ENCODE data around the gene SLC6A18.
"Not testable (repeated sequence)": the region's sequence is repeated elsewhere in the genome, so short reads cannot be mapped to it uniquely, and the experiment has no call there.

SLC6A18 gene

DNA sequence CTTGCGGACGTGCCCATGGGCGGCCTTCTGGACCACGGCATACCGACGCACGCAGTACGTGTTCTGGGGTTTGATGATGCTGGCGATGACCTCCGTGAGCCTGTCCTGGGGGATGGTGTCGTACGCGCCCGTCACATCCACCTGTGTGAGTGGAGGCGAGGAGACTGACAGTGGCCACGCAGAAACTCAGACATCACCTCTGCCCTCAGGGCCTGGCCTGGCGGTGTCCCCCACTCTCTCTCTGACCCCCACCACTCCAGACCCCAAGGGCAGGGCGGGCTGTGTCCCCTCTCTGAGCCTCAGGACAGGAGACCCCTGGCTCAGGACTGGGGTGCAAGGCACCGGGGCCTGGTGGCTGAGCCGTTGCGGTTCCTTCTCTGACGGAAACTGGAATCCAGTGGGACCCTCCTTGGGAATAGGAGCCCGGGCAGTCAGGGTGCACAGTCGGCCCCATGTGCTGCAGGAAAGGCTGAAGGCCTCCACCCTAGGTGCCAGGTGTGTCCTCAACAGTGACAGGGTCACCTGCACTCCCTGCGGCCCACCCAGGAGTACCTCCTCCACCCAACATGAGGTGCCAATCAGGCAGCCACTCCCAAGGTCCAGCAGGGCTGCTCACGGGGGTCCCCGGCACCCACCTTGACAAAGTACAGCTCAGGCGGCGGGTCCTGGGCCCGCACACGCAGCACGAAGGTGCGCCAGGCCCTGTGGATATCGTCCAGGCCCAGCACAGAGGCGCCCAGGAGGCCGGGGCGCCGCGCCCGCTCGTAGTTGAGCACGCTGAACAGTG, 53.7 kb downstream of the SLC6A18 start:
- no peak for DNase-seq (ENCODE audit: low read depth)
- TF ChIP-seq, protein P1, sequence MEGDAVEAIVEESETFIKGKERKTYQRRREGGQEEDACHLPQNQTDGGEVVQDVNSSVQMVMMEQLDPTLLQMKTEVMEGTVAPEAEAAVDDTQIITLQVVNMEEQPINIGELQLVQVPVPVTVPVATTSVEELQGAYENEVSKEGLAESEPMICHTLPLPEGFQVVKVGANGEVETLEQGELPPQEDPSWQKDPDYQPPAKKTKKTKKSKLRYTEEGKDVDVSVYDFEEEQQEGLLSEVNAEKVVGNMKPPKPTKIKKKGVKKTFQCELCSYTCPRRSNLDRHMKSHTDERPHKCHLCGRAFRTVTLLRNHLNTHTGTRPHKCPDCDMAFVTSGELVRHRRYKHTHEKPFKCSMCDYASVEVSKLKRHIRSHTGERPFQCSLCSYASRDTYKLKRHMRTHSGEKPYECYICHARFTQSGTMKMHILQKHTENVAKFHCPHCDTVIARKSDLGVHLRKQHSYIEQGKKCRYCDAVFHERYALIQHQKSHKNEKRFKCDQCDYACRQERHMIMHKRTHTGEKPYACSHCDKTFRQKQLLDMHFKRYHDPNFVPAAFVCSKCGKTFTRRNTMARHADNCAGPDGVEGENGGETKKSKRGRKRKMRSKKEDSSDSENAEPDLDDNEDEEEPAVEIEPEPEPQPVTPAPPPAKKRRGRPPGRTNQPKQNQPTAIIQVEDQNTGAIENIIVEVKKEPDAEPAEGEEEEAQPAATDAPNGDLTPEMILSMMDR (conservative IDR thresholded peaks at IDR 0.05; ENCODE audit: control insufficient read depth, insufficient read depth, low read depth, low read length) = no peak
- no peak overlapping the region for H3K4me3 ChIP-seq (ENCODE audit: control insufficient read depth, low read depth, low read length)

DNA sequence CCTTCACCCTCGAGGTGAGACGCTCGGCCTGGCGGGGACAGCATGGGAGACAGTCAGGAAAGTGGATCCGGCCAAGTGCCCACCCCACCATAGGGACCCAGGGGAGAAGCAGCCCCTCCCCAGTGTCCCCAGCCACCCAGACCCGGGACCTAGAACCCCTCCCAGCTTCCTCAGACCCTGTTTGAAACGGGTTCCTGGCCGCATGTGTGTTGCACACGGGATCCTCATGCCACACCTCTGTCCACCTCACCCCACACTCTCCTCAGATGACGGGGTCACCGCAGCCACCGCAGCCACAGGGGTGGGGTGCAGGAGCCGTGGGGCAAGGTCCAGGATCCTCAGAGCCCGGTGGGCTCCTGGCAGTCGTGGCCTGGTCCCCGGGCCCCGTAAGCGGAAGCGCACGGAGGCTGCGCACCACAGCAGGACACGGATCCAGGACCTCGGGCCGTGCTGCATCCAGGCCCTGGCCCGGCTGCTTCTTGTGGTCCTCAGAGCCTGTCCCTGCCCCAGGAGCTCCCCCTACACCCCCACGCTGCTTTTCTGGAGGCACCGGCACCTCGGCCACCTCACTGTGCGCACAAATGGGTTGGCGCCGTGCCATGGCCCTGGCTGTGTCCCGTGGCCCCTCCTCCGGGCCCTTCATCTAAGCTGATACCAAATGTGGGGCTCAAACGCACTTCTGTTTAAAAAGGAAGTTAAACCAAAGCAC, 54.4 kb downstream of the SLC6A18 start:
- TF ChIP-seq, protein P1 (conservative IDR thresholded peaks at IDR 0.05; ENCODE audit: control insufficient read depth, insufficient read depth, low read depth, low read length) = no peak
- DNase-seq (ENCODE audit: low read depth) = no peak

DNA sequence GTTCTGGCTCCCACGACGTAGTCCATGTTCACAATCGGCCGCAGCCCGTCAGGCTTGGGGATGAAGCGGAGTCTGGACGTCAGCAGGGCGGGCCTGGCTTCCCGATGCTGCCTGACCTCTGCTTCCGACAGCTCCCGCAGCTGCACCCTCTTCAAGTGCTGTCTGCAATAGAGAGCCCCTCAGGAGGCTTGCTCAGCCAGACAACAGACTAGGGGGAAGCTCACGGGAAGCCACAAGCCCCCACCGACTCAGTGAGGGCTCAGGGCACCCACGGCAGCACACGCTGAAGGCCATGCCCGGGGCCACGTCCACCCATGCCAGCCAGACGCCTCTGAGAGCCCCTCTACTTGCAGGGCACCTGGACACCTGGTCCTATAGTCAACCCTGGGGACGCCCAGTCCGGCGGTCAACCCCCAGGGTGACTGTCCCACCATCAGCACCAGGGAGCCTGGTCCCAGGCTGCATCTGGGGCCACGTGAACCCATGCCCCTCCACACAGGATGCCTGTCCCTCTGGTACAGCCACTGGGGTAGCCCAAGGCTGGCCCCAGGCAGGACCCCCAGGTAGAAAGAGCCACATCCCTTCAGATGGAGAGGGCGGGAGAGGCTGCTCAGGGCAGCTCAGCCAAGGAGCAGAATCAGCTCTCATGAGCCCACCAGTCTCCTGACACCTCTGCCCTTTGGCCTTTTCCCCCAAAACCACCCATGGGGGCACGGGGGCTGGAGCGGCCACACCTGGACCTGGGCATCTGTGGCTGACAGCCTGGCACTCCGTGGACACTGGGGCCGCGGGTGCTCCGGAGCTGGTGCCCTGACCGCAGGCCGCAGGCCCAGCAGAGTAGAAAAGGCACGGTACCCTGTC, 55.2 kb downstream of the SLC6A18 start:
- TF ChIP-seq, protein P1 (conservative IDR thresholded peaks at IDR 0.05; ENCODE audit: control insufficient read depth, insufficient read depth, low read depth, low read length) = no peak
- H3K4me3 ChIP-seq (ENCODE audit: control insufficient read depth, low read depth, low read length) = no peak overlapping the region
- no peak for DNase-seq (ENCODE audit: low read depth)

More for the DNA sequence above, 54.4 kb downstream of the SLC6A18 start:
- H3K4me3 ChIP-seq (ENCODE audit: control insufficient read depth, low read depth, low read length) = no peak overlapping the region

DNA sequence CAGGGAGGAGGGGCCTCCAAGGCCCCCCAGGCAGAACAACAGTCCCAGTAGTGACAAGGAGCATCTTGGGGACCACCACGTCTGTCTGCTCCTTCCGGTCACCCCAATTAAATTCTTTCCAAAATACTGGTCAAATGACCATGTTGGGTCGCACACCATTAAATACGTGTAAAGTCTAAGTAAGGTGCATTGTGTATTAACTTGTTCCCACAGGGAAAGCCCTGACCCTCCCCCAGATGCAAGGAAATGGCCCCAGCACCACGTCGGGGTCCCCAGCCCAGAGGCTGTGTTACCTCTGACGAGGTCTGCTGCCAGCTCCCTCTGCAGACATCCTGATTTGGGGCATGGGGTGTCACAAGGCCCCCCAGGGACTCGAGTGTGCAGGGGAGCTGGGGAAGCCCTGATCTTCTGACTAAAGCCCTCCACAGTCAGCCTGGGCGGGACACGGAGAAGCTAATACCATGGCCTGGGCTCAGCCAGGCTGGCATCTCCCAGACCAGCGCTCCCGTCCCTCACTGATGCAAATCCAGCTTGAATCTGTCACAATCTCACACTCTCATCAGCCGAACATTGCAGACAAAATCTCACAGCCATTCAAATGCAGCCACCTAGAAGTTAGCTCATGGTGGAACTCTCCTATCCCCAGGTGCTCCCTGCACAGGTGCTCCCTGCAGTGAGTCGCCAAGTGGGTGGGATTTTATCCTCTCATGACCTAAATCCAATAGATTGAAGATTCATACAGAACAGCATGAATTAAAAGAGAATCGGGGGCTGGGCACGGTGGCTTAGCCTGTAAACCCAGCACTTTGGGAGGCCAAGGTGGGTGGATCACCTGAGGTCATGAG, 56.1 kb downstream of the SLC6A18 start:
- no peak for DNase-seq (ENCODE audit: low read depth)
- no peak overlapping the region for H3K4me3 ChIP-seq (ENCODE audit: control insufficient read depth, low read depth, low read length)
- TF ChIP-seq, protein P1 (conservative IDR thresholded peaks at IDR 0.05; ENCODE audit: control insufficient read depth, insufficient read depth, low read depth, low read length) = no peak

DNA sequence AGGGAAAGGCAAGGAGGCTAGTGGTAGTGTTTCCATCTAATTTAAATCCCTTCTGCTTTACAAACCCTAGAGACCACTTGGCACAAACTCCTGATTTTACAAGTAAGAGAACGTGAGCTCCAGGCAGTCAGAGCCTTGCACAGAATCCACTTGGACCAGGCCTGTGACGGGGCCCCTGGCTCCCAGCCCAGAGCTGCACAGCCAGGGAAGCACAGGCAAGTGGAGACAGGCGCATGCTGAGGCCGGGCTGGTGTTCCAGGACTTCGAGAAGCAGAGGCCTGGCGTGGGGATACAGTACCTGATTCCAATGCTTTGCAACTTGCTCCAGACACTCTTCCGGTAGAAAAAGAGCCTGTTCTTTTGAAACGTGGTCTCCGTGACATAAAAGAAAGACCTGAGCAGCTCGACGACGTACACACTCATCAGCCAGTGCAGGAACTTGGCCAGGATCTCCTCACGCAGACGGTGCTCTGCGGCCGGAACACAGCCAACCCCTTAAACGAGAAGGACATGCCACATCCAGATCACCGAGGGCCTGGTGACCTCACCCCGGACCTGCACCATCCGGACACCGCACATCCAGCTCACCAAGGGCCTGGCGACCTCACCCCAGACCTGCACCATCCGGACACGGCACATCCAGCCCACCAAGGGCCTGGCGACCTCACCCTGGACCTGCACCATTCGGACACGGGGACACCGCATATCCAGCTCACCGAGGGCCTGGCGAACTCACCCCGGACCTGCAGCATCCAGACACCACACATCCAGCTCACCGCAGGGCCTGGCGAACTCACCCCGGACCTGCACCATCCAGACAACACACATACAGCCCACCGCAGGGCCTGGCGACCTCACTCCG, 57.2 kb downstream of the SLC6A18 start:
- no peak overlapping the region for H3K4me3 ChIP-seq (ENCODE audit: control insufficient read depth, low read depth, low read length)
- TF ChIP-seq, protein P1 (conservative IDR thresholded peaks at IDR 0.05; ENCODE audit: control insufficient read depth, insufficient read depth, low read depth, low read length) = no peak
- no peak for DNase-seq (ENCODE audit: low read depth)

DNA sequence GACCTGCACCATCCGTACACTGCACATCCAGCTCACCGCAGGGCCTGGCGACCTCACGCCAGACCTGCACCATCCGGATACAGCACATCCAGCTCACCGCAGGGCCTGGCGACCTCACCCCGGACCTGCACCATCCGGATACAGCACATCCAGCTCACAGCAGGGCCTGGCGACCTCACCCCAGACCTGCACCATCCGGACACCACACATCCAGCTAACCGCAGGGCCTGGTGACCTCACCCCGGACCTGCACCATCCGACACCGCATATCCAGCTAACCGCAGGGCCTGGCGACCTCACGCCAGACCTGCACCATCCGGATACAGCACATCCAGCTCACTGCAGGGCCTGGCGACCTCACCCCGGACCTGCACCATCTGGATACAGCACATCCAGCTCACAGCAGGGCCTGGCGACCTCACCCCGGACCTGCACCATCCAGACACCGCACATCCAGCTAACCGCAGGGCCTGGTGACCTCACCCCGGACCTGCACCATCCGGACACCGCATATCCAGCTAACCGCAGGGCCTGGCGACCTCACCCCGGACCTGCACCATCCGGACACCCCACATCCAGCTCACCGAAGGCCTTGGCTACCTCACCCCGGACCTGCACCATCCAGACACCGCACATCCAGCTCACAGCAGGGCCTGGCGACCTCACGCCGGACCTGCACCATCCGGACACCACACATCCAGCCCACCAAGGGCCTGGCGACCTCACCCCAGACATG, 58.0 kb downstream of the SLC6A18 start:
- DNase-seq (ENCODE audit: low read depth); H3K4me3 ChIP-seq (ENCODE audit: control insufficient read depth, low read depth, low read length): not testable (repeated sequence)

DNA sequence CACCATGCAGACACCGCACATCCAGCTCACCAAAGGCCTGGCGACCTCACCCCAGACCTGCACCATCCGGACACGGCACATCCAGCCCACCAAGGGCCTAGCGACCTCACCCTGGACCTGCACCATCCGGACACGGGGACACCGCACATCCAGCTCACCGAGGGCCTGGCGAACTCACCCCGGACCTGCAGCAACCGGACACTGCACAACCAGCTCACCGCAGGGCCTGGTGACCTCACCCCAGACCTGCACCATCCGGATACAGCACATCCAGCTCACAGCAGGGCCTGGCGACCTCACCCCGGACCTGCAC, 58.5 kb downstream of the SLC6A18 start:
- not testable (repeated sequence) for H3K4me3 ChIP-seq (ENCODE audit: control insufficient read depth, low read depth, low read length); DNase-seq (ENCODE audit: low read depth)

DNA sequence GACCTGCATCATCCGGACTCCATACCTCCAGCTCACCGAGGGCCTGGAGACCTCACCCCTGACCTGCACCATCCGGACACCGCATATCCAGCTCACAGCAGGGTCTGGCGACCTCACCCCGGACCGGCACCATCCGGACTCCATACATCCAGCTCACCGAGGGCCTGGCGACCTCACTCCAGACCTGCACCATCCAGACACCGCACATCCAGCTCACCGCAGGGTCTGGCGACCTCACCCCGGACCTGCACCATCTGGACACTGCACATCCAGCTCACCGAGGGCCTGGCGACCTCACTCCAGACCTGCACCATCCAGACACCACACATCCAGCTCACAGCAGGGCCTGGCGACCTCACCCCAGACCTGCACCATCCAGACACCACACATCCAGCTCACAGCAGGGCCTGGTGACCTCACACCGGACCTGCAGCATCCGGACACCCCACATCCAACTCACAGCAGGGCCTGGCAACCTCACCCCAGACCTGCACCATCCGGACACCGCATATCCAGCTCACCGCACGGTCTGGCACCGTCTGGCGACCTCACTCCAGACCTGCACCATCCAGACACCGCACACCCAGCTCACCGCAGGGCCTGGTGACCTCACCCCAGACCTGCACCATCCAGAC, 59.3 kb downstream of the SLC6A18 start:
- not testable (repeated sequence) for H3K4me3 ChIP-seq (ENCODE audit: control insufficient read depth, low read depth, low read length); DNase-seq (ENCODE audit: low read depth)
